ENCODE results near the gene CCDC184.

Gene CCDC184

DNA sequence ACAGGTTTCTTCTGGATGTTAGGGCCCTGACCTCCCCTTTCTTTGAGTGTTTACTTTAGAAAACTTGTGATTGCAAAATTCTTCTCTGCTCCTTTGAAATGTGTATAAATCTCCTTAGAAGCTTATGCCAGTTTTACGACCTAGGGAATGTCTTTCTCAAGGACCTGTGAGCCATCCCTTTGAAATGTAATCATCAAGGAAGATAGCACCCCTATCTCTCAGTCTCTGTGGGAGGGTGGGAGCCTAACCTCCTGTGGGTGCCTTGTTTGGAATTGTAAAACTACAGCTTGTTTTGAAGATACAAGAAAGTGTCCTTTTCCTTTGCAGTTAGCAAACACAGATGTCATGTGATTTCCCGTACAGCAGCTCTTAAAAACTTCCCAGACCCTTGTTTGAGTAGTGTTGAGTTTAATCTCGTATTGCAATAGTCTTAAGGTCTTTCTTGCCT is 16.4 kb downstream of the CCDC184 start:
- Histone ChIP-seq H3K4me1 (ENCODE audit: control insufficient read depth, low read length) (peaks cover 23% of the 10 kb centered on the region), H4K20me1 (ENCODE audit: control insufficient read depth, insufficient read depth, low read depth, low read length) (no peaks in the 10 kb centered on the region), H3K79me2 (ENCODE audit: control insufficient read depth, low read length) (peaks cover 6% of the 10 kb centered on the region), H3K9me2 (replicated peaks; ENCODE audit: control insufficient read depth, low read length) (no peaks in the 10 kb centered on the region), H3K27me3 (ENCODE audit: control insufficient read depth, low read length) (0 out of 2 replicates have a peak, but pooled peaks cover 3% of the 10 kb centered on the region), H3F3A (ENCODE audit: control insufficient read depth, insufficient read depth) (no peaks in the 10 kb centered on the region), H3K4me3 (ENCODE audit: low read length) (no peak overlapping the region), H3K4me2 (ENCODE audit: low read length) (no peak overlapping the region), H3K27ac (ENCODE audit: low read depth, low read length) (no peak overlapping the region), H3K9me3 (ENCODE audit: control insufficient read depth, insufficient read depth, low read length) (no peaks in the 10 kb centered on the region), H3K36me3 (ENCODE audit: control insufficient read depth, low read length) (no peaks in the 10 kb centered on the region)
- TF ChIP-seq, protein P1, sequence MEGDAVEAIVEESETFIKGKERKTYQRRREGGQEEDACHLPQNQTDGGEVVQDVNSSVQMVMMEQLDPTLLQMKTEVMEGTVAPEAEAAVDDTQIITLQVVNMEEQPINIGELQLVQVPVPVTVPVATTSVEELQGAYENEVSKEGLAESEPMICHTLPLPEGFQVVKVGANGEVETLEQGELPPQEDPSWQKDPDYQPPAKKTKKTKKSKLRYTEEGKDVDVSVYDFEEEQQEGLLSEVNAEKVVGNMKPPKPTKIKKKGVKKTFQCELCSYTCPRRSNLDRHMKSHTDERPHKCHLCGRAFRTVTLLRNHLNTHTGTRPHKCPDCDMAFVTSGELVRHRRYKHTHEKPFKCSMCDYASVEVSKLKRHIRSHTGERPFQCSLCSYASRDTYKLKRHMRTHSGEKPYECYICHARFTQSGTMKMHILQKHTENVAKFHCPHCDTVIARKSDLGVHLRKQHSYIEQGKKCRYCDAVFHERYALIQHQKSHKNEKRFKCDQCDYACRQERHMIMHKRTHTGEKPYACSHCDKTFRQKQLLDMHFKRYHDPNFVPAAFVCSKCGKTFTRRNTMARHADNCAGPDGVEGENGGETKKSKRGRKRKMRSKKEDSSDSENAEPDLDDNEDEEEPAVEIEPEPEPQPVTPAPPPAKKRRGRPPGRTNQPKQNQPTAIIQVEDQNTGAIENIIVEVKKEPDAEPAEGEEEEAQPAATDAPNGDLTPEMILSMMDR (IDR thresholded peaks at IDR 0.05; ENCODE audit: low read depth, low read length, poor library complexity, severe bottlenecking), result no peak
- TF ChIP-seq EZH2phosphoT487 (IDR thresholded peaks at IDR 0.05; ENCODE audit: borderline replicate concordance, low read length), result no peak

DNA sequence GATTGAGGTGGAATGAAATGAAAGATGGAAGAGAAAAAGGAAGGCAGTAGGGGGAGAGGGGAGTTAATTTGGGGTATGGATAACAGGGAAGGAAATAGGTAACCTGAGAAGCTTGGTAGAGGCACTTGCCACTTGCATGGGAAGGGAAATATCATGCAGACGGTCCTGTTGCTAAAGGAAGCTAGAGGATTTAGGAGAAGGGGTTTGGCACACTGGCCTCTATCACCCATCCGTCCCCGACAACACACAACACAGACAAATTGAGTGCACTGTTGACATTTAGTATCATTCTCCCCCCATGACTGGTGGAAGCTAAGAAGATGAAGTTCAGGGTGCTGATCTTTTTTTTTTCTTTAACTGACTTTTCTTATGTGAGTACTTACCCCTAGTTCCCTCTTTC is 17.6 kb downstream of the CCDC184 start:
- Histone ChIP-seq H3K4me2 (ENCODE audit: low read length) (no peak overlapping the region), H3K36me3 (ENCODE audit: control insufficient read depth, low read length) (no peaks in the 10 kb centered on the region), H3K4me3 (ENCODE audit: low read length) (no peak overlapping the region), H3K4me1 (ENCODE audit: control insufficient read depth, low read length) (peaks cover 23% of the 10 kb centered on the region), H4K20me1 (ENCODE audit: control insufficient read depth, insufficient read depth, low read depth, low read length) (no peaks in the 10 kb centered on the region), H3K79me2 (ENCODE audit: control insufficient read depth, low read length) (peaks cover 6% of the 10 kb centered on the region), H3F3A (ENCODE audit: control insufficient read depth, insufficient read depth) (no peaks in the 10 kb centered on the region), H3K9me3 (ENCODE audit: control insufficient read depth, insufficient read depth, low read length) (no peaks in the 10 kb centered on the region), H3K27ac (ENCODE audit: low read depth, low read length) (no peak overlapping the region), H3K9me2 (replicated peaks; ENCODE audit: control insufficient read depth, low read length) (no peaks in the 10 kb centered on the region), H3K27me3 (ENCODE audit: control insufficient read depth, low read length) (no peaks in the 10 kb centered on the region)
- no peak for TF ChIP-seq EZH2phosphoT487 (IDR thresholded peaks at IDR 0.05; ENCODE audit: borderline replicate concordance, low read length)
- TF ChIP-seq, protein P1 (IDR thresholded peaks at IDR 0.05; ENCODE audit: low read depth, low read length, poor library complexity, severe bottlenecking), result no peak

DNA sequence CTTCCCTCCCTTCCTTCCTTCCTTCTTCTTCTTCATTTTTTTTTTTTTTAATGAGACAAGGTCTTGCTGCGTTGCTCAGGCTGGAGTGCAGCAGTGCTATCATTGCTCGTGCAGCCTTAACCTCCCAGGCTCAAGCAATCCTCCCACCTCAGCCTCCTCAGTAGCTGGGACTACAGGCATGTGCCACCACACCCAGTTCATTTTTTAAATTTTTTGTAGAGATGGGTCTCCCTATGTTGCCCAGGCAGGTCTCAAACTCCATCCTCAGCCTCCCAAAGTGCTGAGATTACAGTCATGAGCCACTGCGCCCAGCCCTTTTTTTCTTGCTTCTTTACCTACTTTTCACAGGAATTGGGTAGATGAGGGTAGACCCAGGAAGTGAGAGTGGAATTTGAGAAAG is 18.1 kb downstream of the CCDC184 start:
- Histone ChIP-seq H4K20me1 (ENCODE audit: control insufficient read depth, insufficient read depth, low read depth, low read length) (no peaks in the 10 kb centered on the region), H3K27ac (ENCODE audit: low read depth, low read length) (no peak overlapping the region), H3K9me2 (replicated peaks; ENCODE audit: control insufficient read depth, low read length) (no peaks in the 10 kb centered on the region), H3K9me3 (ENCODE audit: control insufficient read depth, insufficient read depth, low read length) (0 out of 2 replicates have a peak, but pooled peaks cover under 1% of the 10 kb centered on the region), H3F3A (ENCODE audit: control insufficient read depth, insufficient read depth) (no peaks in the 10 kb centered on the region), H3K4me1 (ENCODE audit: control insufficient read depth, low read length) (peaks cover 23% of the 10 kb centered on the region), H3K79me2 (ENCODE audit: control insufficient read depth, low read length) (peaks cover 6% of the 10 kb centered on the region), H3K4me2 (ENCODE audit: low read length) (no peak overlapping the region), H3K27me3 (ENCODE audit: control insufficient read depth, low read length) (no peaks in the 10 kb centered on the region), H3K36me3 (ENCODE audit: control insufficient read depth, low read length) (no peaks in the 10 kb centered on the region), H3K4me3 (ENCODE audit: low read length) (no peak overlapping the region)
- no peak for TF ChIP-seq EZH2phosphoT487 (IDR thresholded peaks at IDR 0.05; ENCODE audit: borderline replicate concordance, low read length)
- TF ChIP-seq, protein P1 (IDR thresholded peaks at IDR 0.05; ENCODE audit: low read depth, low read length, poor library complexity, severe bottlenecking), result no peak

Data from DOHH2 (cell line).